CD4-positive, alpha-beta T cell treated with Interleukin-6 for 4 hours (primary cell): Measurements from ENCODE around the gene SLC39A1.
"Not testable (repeated sequence)": the region's sequence is repeated elsewhere in the genome, so short reads cannot be mapped to it uniquely, and the experiment has no call there.

Experiments
- DNase-seq: peaks from one replicate; pipeline ENCODE4 v3.0.0-alpha.2; 2020; ENCODE audit warnings: mixed read lengths

SLC39A1 gene

GRCh38 chr1:153928791-153929341 lies 34.5 kb downstream of the SLC39A1 start:
- DNase-seq, result no peak

DNA sequence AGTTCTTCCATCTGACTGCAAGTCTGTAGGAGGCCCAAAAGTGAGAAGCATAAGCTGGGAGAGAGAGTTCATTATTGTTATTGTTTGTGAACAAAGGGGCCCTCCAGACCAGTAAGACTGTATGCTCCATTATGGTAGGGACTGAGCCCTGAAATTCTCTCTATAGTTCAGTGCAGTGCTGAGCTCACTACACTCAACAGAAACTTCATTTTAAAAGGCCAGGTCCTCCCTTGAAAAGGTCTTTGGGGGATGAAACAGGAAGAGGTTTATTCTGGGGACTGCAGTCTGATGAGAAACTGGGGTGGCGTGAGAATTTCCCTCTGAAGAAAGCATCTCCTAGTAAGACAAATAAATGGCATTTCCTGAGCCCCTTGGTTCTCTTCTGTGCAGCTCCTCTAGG lies 35.1 kb downstream of the SLC39A1 start:
- DNase-seq, result no peak

DNA sequence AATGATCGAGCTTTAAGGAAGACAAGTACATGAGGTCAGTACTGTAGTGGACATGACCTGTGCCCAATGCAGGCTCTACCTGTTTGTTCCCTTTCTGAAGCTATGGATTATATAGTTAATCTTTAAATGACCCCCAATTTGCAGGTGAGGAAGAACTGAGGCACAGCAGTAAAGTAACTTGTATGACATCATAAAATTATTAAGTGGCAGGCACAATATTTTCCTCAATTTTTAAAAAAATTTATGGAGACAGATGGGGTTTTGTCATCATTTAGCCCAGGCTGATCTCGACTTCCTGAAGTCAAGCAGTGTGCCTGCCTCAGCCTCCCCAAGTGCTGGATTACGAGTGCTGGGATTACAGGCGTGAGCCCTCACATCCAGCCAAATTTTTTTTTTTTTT lies 36.9 kb downstream of the SLC39A1 start:
- DNase-seq, result no peak

- DNase-seq, result peak; percentile 99
These were observed 40.1 kb downstream of the SLC39A1 start, which contains the start of gene GATAD2B for GRCh38 chr1:153922972-153923925. Gene GATAD2B, minus strand, starts transcription at chr1:153922972. Its CDS starts 94,625 bp downstream, at chr1:153828347.

GRCh38 chr1:153922076-153922971 lies 41.0 kb downstream of the SLC39A1 start:
- peak; percentile 75 for DNase-seq

DNA sequence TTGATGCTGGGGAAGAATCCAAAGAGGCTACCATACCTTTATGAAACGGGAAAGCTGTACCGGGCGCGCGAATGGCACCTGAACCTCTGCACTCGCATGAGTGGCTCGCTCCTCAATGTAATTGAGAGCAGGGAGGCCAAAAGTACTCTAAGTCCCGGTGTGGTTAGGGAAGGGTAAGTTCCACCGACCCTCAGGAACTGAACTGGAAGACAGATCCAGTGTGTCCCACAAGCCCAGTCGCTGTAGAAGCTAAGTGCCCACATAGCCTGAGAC lies 41.6 kb downstream of the SLC39A1 start:
- DNase-seq, result no peak

GRCh38 chr1:153921080-153921802 lies 42.1 kb downstream of the SLC39A1 start:
- DNase-seq, result no peak

- peak; percentile 25 for DNase-seq
These were observed 43.2 kb downstream of the SLC39A1 start for GRCh38 chr1:153919876-153920852.

DNA sequence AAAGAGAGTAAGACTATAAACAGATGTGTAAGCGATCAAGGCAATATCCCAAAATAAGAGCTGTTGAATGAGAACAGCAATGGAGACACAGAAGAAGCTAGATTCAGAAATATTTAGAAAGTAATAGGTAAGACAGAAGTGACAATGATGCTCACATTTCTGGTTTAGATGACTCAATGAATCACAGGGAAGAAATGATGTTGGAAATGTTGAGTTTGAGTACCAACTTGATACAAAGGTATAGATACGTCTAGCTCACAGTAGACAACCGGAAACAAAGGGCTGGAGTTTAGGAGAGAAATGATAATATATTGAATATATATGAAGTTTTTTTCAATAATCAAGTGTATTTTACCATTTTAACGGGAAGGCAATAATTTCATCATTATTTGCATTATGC lies 47.0 kb downstream of the SLC39A1 start:
- DNase-seq, result no peak

DNA sequence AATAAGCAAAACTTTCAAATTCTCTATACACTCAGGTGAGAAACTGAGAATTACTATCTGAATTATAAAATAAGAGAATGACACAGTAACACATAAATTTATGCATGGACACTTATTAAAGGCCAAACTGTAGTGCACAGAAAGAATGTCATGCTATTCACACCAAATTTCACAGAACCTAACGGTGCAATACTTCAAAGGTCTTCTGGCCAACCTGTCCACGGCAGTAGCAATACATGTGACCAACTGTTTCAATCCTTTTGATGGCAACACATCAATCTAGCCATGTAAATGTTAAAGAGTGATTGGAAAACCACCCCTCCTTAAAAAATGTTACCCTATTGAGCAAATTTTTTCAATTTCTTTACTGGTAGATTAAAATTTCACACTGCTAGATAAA lies 51.0 kb downstream of the SLC39A1 start:
- no peak for DNase-seq

DNA sequence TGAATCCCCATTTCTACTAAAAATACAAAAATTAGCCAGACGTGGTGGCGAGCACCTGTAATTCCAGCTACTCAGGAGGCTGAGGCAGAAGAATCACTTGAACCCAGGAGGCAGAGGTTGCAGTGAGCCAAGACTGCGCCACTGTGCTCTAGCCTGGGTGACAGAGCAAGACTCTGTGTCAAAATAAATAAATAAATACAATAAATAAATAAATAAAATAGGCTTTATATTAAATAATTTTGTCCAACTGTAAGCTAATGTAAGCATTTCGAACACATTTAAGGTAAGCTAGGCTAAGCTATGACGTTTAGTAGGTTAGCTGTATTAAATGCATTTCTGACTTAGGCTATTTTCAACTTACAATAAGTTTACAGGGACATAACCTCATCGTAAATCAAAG lies 52.8 kb downstream of the SLC39A1 start:
- DNase-seq, result not testable (repeated sequence)
